ENCODE results near the gene CDK5R1. TPM values are rescaled to one million over a fixed set of nuclear protein-coding genes. Genes with fewer than 3 reads are reported as not detected.
A peak's percentile ranks its signal among the peaks of the same experiment; 100 is the strongest.

Gene CDK5R1
- total RNA-seq, 1 experiment from 2014 or later, result 3.9 TPM

DNA sequence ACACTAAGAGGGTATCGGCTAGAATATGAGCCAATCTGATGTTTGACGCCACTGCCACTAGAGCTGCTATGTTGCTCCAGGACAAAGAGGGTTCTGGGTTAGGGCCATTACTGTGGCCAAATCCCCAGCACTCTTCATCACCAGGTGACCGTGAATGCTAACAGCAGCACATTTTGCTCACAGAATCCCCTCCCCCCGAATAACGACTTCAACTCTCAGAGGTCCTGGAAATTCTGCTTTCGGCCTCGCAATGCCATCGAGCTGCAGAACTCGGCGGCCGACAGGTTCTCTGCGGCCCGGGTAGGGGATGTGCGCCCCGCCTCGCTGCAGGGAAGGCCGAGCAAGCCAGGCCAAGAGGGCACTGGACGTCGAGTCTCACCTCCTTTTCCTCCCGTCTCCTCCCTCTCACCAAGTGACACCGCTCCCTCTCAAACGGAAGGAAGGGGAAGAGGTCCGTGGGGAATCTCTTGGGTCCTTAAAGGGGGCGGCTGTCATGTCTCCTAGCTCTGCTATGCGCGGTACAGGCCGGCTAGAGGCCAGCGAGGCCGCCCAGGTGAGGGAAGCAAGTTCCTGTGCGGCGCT is 31.9 kb downstream of the CDK5R1 start:
- POLR2A ChIA-PET (ENCODE audit: low non-redundant PET), result no interaction called here
- TF ChIP-seq EZH2 (IDR thresholded peaks at IDR 0.05; ENCODE audit: borderline replicate concordance, low read depth, low read length, poor library complexity, severe bottlenecking), result no peak
- TF ChIP-seq, protein P1, sequence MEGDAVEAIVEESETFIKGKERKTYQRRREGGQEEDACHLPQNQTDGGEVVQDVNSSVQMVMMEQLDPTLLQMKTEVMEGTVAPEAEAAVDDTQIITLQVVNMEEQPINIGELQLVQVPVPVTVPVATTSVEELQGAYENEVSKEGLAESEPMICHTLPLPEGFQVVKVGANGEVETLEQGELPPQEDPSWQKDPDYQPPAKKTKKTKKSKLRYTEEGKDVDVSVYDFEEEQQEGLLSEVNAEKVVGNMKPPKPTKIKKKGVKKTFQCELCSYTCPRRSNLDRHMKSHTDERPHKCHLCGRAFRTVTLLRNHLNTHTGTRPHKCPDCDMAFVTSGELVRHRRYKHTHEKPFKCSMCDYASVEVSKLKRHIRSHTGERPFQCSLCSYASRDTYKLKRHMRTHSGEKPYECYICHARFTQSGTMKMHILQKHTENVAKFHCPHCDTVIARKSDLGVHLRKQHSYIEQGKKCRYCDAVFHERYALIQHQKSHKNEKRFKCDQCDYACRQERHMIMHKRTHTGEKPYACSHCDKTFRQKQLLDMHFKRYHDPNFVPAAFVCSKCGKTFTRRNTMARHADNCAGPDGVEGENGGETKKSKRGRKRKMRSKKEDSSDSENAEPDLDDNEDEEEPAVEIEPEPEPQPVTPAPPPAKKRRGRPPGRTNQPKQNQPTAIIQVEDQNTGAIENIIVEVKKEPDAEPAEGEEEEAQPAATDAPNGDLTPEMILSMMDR (conservative IDR thresholded peaks at IDR 0.05; ENCODE audit: low read depth, low read length), result no peak
- H3K4me1 ChIP-seq (ENCODE audit: insufficient read depth, low read length, poor library complexity, severe bottlenecking), result peaks cover 7% of the 10 kb centered on the region
- H3K27me3 ChIP-seq (replicated peaks; ENCODE audit: insufficient read depth, low read depth, low read length, poor library complexity), result no peaks in the 10 kb centered on the region
- intact Hi-C loops (cut with micrococcal nuclease; ENCODE audit: unreplicated experiment), result no loop called here
- H3K9me3 ChIP-seq (ENCODE audit: low read depth, low read length, poor library complexity, severe bottlenecking), result no peaks in the 10 kb centered on the region
- H3K4me3 ChIP-seq (ENCODE audit: low read depth, low read length, poor library complexity, severe bottlenecking), result peak overlapping the region; percentile 37
- no TSS peak for BruUV-seq (replicated peaks)
- no peak overlapping the region for H3K27ac ChIP-seq (ENCODE audit: low read depth, low read length, poor library complexity, severe bottlenecking)
- no peak for DNase-seq (ENCODE audit: low spot score)
- no peaks in the 10 kb centered on the region for H3K36me3 ChIP-seq (ENCODE audit: insufficient read depth, low read length, poor library complexity, severe bottlenecking)
- CTCF ChIA-PET, result no interaction called here

DNA sequence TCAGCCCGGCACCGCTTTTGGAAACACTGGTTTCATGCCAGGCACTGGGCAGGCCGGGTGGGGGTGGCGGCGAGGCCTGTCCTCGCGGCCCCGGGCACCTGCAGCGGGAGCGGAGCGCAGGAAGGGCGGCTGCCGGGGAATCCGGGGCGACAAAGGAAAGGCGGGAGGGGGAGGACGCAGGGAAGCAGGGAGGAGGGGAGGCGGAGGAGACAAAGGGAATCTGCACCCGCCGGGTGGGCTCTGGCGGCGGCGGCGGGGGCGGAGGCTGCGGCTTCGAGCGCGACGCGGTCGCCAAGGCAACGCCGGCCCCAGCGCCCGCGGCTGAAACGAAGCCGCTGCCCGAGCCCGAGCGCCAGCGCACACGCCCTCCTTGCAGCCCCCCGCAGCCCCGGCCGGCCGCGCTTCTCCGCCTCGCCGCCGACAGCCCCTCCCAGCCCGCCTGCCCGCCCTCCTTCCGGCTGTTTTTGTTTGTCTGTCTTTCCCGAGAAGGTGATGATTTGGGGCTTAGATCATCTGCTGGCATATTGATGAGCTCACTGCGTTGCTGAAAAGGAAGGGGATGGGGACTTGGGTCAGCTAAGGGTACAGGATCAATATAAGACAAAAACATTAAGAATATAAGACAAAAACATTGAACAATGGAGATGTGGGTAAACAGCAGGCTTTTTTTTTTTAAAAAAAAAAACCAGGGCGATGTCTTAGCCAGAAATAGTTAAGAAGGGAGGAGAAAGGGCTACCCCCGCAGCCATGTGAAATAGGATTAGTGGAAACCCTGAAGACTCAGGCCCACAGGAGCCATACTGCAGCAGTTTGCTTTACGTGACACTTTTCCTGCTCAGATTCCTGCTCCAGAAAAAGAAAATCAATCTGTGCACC is 32.7 kb downstream of the CDK5R1 start:
- H3K4me1 ChIP-seq (ENCODE audit: insufficient read depth, low read length, poor library complexity, severe bottlenecking), result peaks cover 7% of the 10 kb centered on the region
- ChIA-PET POLR2A (ENCODE audit: low non-redundant PET) (interaction anchor here (0.6 kb wide), 1 partner anchor 10 kb away, joined by 3 read pairs; no protein-coding TSS in a partner anchor), CTCF (no interaction called here)
- intact Hi-C loops (cut with micrococcal nuclease; ENCODE audit: unreplicated experiment), result no loop called here
- H3K27ac ChIP-seq (ENCODE audit: low read depth, low read length, poor library complexity, severe bottlenecking), result no peak overlapping the region
- peak; percentile 56 for DNase-seq (ENCODE audit: low spot score)
- BruUV-seq (replicated peaks), result no TSS peak
- H3K27me3 ChIP-seq (replicated peaks; ENCODE audit: insufficient read depth, low read depth, low read length, poor library complexity), result no peaks in the 10 kb centered on the region
- no peaks in the 10 kb centered on the region for H3K9me3 ChIP-seq (ENCODE audit: low read depth, low read length, poor library complexity, severe bottlenecking)
- TF ChIP-seq, protein P1 (conservative IDR thresholded peaks at IDR 0.05; ENCODE audit: low read depth, low read length), result no peak
- no peak for TF ChIP-seq EZH2 (IDR thresholded peaks at IDR 0.05; ENCODE audit: borderline replicate concordance, low read depth, low read length, poor library complexity, severe bottlenecking)
- H3K4me3 ChIP-seq (ENCODE audit: low read depth, low read length, poor library complexity, severe bottlenecking), result peak overlapping the region; percentile 37
- no peaks in the 10 kb centered on the region for H3K36me3 ChIP-seq (ENCODE audit: insufficient read depth, low read length, poor library complexity, severe bottlenecking)

- BruUV-seq (replicated peaks), result no TSS peak
- H3K27ac ChIP-seq (ENCODE audit: low read depth, low read length, poor library complexity, severe bottlenecking), result no peak overlapping the region
- POLR2A ChIA-PET (ENCODE audit: low non-redundant PET), result interaction anchor here (0.6 kb wide), 1 partner anchor 11 kb away, joined by 3 read pairs; no protein-coding TSS in a partner anchor
These were observed 33.4 kb downstream of the CDK5R1 start for GRCh38 chr17:32520104-32520701.

More at GRCh38 chr17:32520104-32520701, 33.4 kb downstream of the CDK5R1 start:
- intact Hi-C loops (cut with micrococcal nuclease; ENCODE audit: unreplicated experiment), result no loop called here
- H3K4me3 ChIP-seq (ENCODE audit: low read depth, low read length, poor library complexity, severe bottlenecking), result no peak overlapping the region
- no peaks in the 10 kb centered on the region for H3K36me3 ChIP-seq (ENCODE audit: insufficient read depth, low read length, poor library complexity, severe bottlenecking)
- no peaks in the 10 kb centered on the region for H3K9me3 ChIP-seq (ENCODE audit: low read depth, low read length, poor library complexity, severe bottlenecking)
- CTCF ChIA-PET, result no interaction called here
- peaks cover 7% of the 10 kb centered on the region for H3K4me1 ChIP-seq (ENCODE audit: insufficient read depth, low read length, poor library complexity, severe bottlenecking)
- TF ChIP-seq, protein P1 (conservative IDR thresholded peaks at IDR 0.05; ENCODE audit: low read depth, low read length), result no peak
- TF ChIP-seq EZH2 (IDR thresholded peaks at IDR 0.05; ENCODE audit: borderline replicate concordance, low read depth, low read length, poor library complexity, severe bottlenecking), result no peak
- no peaks in the 10 kb centered on the region for H3K27me3 ChIP-seq (replicated peaks; ENCODE audit: insufficient read depth, low read depth, low read length, poor library complexity)
- DNase-seq (ENCODE audit: low spot score), result no peak

Measured in A673 (cell line).